Mesodermal cell (in vitro differentiated cells): ENCODE measurements around the gene PWWP3B.
"Not testable (repeated sequence)": the region's sequence is repeated elsewhere in the genome, so short reads cannot be mapped to it uniquely, and the experiment has no call there.

Source experiments
- H3K27ac ChIP-seq: 2 replicates; pipeline ENCODE4 v1.7.0; 2013; ENCODE audit warnings: mild to moderate bottlenecking, low read depth, low read length, moderate library complexity; ENCODE audit not compliant: severe bottlenecking
- H3K36me3 ChIP-seq: 2 replicates; pipeline ENCODE4 v1.7.1; 2013; ENCODE audit warnings: mild to moderate bottlenecking, low read length, moderate library complexity; ENCODE audit not compliant: control insufficient read depth, insufficient read depth
- H3K4me1 ChIP-seq: one replicate; pipeline ENCODE4 v1.7.1; 2013; ENCODE audit warnings: mild to moderate bottlenecking, low read length; ENCODE audit not compliant: insufficient read depth, control insufficient read depth, poor library complexity, severe bottlenecking
- H3K4me3 ChIP-seq: 2 replicates; pipeline ENCODE4 v1.7.0; 2013; ENCODE audit warnings: low read length, control low read depth, mild to moderate bottlenecking; ENCODE audit not compliant: insufficient read depth, poor library complexity, severe bottlenecking; ENCODE audit errors: extremely low read depth
- H3K9me3 ChIP-seq: 2 replicates; pipeline ENCODE4 v1.7.1; 2013; ENCODE audit warnings: mild to moderate bottlenecking, low read length, moderate library complexity; ENCODE audit not compliant: control insufficient read depth
- WGBS, 2 experiments: methylation state at CpG; one replicate each; pipeline ENCODE4 v1.1.5; 2013; ENCODE audit warnings: missing lambda C conversion rate in 2 of 2; ENCODE audit not compliant: insufficient coverage in 2 of 2; 5-methylcytosine and 5-hydroxymethylcytosine counted together

PWWP3B gene

DNA sequence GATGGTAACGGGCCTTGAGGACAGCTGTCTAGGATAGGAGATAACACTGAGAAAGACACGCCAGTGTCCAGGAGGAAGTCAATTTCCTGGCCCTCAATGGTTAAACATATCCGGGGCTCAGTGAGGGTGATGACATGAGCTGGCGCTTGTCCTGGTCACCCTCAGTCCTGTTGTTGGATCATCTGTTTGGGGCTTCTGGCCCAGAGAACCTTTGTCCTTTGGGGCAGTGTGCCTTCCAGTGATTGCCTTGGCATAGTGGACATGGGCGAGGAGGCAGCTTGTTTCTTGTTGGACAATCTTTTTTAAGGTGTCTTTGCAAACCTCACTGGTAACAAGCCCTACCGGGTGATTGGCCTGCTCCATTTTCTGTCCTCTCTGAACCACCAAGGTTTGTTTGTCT is 15.6 kb downstream of the PWWP3B start:
- not testable (repeated sequence) for H3K4me3 ChIP-seq, H3K9me3 ChIP-seq, H3K4me1 ChIP-seq, H3K36me3 ChIP-seq, H3K27ac ChIP-seq
- 82 to 94% methylated on average over 3 to 4 of the region's 6 CpGs for WGBS, 2 experiments

DNA sequence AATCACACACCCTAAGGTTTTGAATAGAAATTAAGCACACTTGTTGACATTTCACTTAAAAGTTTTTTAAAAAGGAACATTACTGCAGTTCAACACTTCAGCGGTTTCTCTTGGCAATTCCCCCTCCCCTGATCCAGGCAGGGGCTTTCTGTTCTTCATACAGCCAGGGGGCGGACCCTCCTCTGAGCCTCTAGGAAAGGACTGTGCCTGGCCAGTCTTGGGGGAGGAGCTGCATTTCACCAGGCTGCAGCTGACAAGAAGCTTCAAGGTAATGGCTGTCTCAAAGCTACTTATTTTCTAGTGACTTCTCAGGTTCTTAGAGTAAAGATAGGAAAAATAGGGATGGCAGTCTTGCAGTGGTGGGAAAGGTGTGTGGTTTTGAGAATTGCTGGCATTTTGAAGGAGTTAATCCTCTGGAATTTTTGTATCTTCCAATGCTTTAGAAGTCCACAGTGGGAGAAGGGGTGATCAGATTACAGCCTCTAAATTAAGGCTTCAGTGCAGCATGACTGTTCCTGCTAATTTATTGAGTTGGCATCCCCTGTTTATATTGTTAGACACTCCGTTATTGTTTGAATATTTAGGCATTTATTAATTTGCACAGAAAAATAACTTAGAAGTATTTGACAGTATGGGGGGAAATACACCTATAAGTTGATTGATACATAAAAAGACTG is 33.5 kb downstream of the PWWP3B start:
- 17% methylated on average over 1 of the region's 3 CpGs; no CpG with 5 or more reads in 1 of the 2 experiments for WGBS, 2 experiments
- H3K4me1 ChIP-seq, result no peaks in the 10 kb centered on the region
- H3K27ac ChIP-seq, result no peak overlapping the region
- no peak overlapping the region for H3K4me3 ChIP-seq
- no peaks in the 10 kb centered on the region for H3K9me3 ChIP-seq
- no peaks in the 10 kb centered on the region for H3K36me3 ChIP-seq

DNA sequence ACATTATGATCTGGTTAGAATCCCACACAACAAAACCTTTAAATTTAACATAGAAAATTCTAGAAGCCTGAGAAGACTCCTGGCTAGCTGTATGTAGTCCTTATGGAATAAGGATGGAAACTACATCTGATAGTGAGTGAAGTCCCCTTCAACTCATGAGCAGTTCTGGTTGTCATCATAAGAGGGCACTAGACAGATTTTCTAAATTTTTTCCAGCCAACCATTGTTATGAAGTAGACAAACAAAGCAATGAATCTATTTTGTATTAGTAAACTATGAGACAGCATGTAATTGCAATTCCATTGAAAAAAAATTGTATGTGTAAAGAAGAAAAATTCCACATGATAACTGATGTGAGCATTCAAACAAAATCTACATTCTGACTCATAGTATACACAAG is 35.2 kb downstream of the PWWP3B start:
- H3K27ac ChIP-seq, result no peak overlapping the region
- no peaks in the 10 kb centered on the region for H3K4me1 ChIP-seq
- H3K36me3 ChIP-seq, result no peaks in the 10 kb centered on the region
- no peaks in the 10 kb centered on the region for H3K9me3 ChIP-seq
- H3K4me3 ChIP-seq, result no peak overlapping the region

DNA sequence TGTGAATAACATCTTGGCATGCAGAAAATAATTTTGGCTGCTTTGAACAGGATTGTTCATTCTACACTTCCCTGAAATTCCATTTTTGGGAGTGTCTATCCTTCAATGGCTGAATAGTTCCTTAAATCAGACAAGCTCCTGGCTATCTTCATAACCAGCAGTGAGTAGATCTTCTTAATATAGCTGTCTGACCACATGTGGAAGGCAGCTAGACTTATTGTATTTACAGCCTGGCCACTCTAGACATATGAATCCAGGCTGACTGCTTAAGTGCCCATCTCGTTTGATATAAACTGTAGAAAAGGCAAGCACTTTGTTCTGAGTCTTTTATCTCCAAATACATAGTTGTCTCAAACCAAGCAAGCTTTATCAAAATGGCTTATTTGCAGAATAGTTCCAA is 40.0 kb downstream of the PWWP3B start:
- WGBS, 2 experiments, result no CpG with 5 or more reads among the region's 1 CpG
- Histone ChIP-seq H3K4me3 (no peak overlapping the region), H3K36me3 (no peaks in the 10 kb centered on the region), H3K4me1 (no peaks in the 10 kb centered on the region), H3K9me3 (no peaks in the 10 kb centered on the region), H3K27ac (no peak overlapping the region)
